H1 (cell line): Measurements from ENCODE around the gene SLX4. TPM values are rescaled to one million over a fixed set of nuclear protein-coding genes. Genes with fewer than 3 reads are reported as not detected.

Source experiments
- CTCF ChIA-PET: fragments of 300-600 bp; sonication (Branson Sonifier 250); formaldehyde crosslinking; loops from one replicate; lab custom pipeline; 2021; ENCODE audit not compliant: partially characterized antibody; lab: Charles Lee
- POLR2A ChIA-PET: fragments of 300-600 bp; sonication (Branson Sonifier 250); formaldehyde crosslinking; loops from one replicate; lab custom pipeline; 2021; ENCODE audit warnings: inconsistent platforms; ENCODE audit not compliant: partially characterized antibody; lab: Charles Lee
- DNase-seq, 2 experiments: peaks; one replicate each; pipeline versions ENCODE4 v3.0.0 to v3.0.0-alpha.2; 2010 to 2022; ENCODE audit warnings: low spot score in 2 of 2, low read depth in 1 of 2, mixed read lengths in 1 of 2
- FAIRE-seq: peaks from 2 replicates; lab custom pipeline; 2011; peaks lifted over from hg19 to GRCh38; lab: Jason Lieb, UNC
- H2AFZ ChIP-seq: 2 replicates; pipeline ENCODE4 v1.8.1; 2012; ENCODE audit warnings: low read length, inconsistent platforms
- H2AK5ac ChIP-seq: 2 replicates; pipeline ENCODE4 v1.6.1; 2013; ENCODE audit warnings: low read depth, low read length
- H2BK120ac ChIP-seq: replicated peaks from 2 replicates; pipeline ENCODE3; 2013; ENCODE audit warnings: low read depth, low read length, inconsistent platforms
- H2BK12ac ChIP-seq: 2 replicates; pipeline ENCODE4 v1.6.1; 2013; ENCODE audit warnings: low read depth, low read length
- H2BK15ac ChIP-seq: 2 replicates; pipeline ENCODE4 v1.6.1; 2013; ENCODE audit warnings: low read length
- H2BK20ac ChIP-seq: 2 replicates; pipeline ENCODE4 v1.6.1; 2013; ENCODE audit warnings: low read length
- H2BK5ac ChIP-seq: 2 replicates; pipeline ENCODE4 v1.6.1; 2013; ENCODE audit warnings: low read depth, low read length
- H3K14ac ChIP-seq: 2 replicates; pipeline ENCODE4 v1.6.1; 2013; ENCODE audit warnings: inconsistent platforms; ENCODE audit not compliant: insufficient read length
- H3K18ac ChIP-seq: 2 replicates; pipeline ENCODE4 v1.6.1; 2013; ENCODE audit warnings: low read length; ENCODE audit errors: extremely low read depth
- H3K23ac ChIP-seq: 2 replicates; pipeline ENCODE4 v1.6.1; 2013; ENCODE audit warnings: inconsistent platforms; ENCODE audit not compliant: insufficient read length
- H3K23me2 ChIP-seq: 2 replicates; pipeline ENCODE4 v1.6.1; 2013; ENCODE audit warnings: low read depth, low read length
- H3K27ac ChIP-seq: 2 replicates; pipeline ENCODE4 v1.6.1; 2011; ENCODE audit warnings: low read depth, low read length, inconsistent platforms
- H3K27me3 ChIP-seq, 4 experiments: replicated peaks in 1 of 4; 1 replicate in 1 of 4; 2 replicates in 3 of 4; pipeline versions ENCODE4 v1.6.1 to v1.8.1; 2011 to 2013; ENCODE audit warnings: low read length in 3 of 4, mild to moderate bottlenecking in 3 of 4, inconsistent platforms in 2 of 4, mixed read lengths in 2 of 4, moderate library complexity in 1 of 4; ENCODE audit not compliant: control insufficient read depth in 3 of 4, insufficient read depth in 3 of 4; ENCODE audit errors: extremely low read depth in 1 of 4
- H3K36me3 ChIP-seq, 4 experiments: 2 replicates each; pipeline versions ENCODE4 v1.6.1 to v1.8.1; 2011 to 2013; ENCODE audit warnings: mild to moderate bottlenecking in 4 of 4, low read length in 3 of 4, moderate library complexity in 2 of 4, control low read depth in 1 of 4, inconsistent platforms in 1 of 4; ENCODE audit not compliant: insufficient read depth in 4 of 4, control insufficient read depth in 2 of 4
- H3K4ac ChIP-seq: replicated peaks from 2 replicates; pipeline ENCODE3; 2013; ENCODE audit warnings: low read length, low read depth, mixed read lengths, inconsistent platforms; ENCODE audit not compliant: insufficient read length
- H3K4me1 ChIP-seq, 4 experiments: replicated peaks in 1 of 4; 1 replicate in 1 of 4; 2 replicates in 3 of 4; pipeline versions ENCODE4 v1.6.1 to v1.8.1; 2011 to 2013; ENCODE audit warnings: low read length in 3 of 4, inconsistent platforms in 2 of 4, mixed read lengths in 1 of 4; ENCODE audit not compliant: insufficient read depth in 4 of 4, control insufficient read depth in 3 of 4
- H3K4me2 ChIP-seq, 2 experiments: 2 replicates each; pipeline versions ENCODE4 v1.6.1 to v1.8.1; 2011 to 2013; ENCODE audit warnings: low read depth in 2 of 2, low read length in 2 of 2, control low read depth in 1 of 2, inconsistent platforms in 1 of 2, mild to moderate bottlenecking in 1 of 2; ENCODE audit not compliant: insufficient read depth in 1 of 2
- H3K4me3 ChIP-seq, 4 experiments: fragments of 200-600, 300-600 bp in 1 of 4; sonication (generic), shearing (Covaris generic), sonication (Bioruptor Twin) in 1 of 4; 2 replicates each; pipeline versions ENCODE4 v1.5.1 to v1.8.1; 2011 to 2016; ENCODE audit warnings: low read length in 4 of 4, low read depth in 3 of 4, control low read depth in 2 of 4, inconsistent platforms in 2 of 4, mild to moderate bottlenecking in 2 of 4, mixed read lengths in 1 of 4, moderate library complexity in 1 of 4; ENCODE audit not compliant: insufficient read depth in 2 of 4; ENCODE audit errors: extremely low read depth in 1 of 4
- H3K56ac ChIP-seq: replicated peaks from 2 replicates; pipeline ENCODE3; 2013; ENCODE audit warnings: low read depth, mild to moderate bottlenecking, mixed read lengths, low read length, inconsistent platforms; ENCODE audit not compliant: insufficient read length
- H3K79me1 ChIP-seq: 2 replicates; pipeline ENCODE4 v1.6.1; 2013; ENCODE audit warnings: low read depth, low read length, control low read depth
- H3K79me2 ChIP-seq, 2 experiments: 2 replicates each; pipeline versions ENCODE4 v1.6.1 to v1.8.1; 2012 to 2013; ENCODE audit warnings: low read length in 2 of 2, mild to moderate bottlenecking in 2 of 2, inconsistent platforms in 1 of 2; ENCODE audit not compliant: insufficient read depth in 2 of 2, control insufficient read depth in 1 of 2
- H3K9ac ChIP-seq, 4 experiments: replicated peaks in 1 of 4; 1 replicate in 1 of 4; 2 replicates in 3 of 4; pipeline versions ENCODE4 v1.6.1 to v1.8.1; 2011 to 2013; ENCODE audit warnings: low read depth in 3 of 4, low read length in 3 of 4, control low read depth in 2 of 4, mild to moderate bottlenecking in 2 of 4, moderate library complexity in 2 of 4, inconsistent platforms in 1 of 4; ENCODE audit errors: extremely low read depth in 1 of 4
- H3K9me3 ChIP-seq, 2 experiments: 2 replicates each; pipeline versions ENCODE4 v1.6.1 to v1.8.1; 2012 to 2013; ENCODE audit warnings: mild to moderate bottlenecking in 2 of 2, moderate library complexity in 2 of 2, control low read depth in 1 of 2, inconsistent platforms in 1 of 2, low read depth in 1 of 2, low read length in 1 of 2, mixed read lengths in 1 of 2; ENCODE audit not compliant: insufficient read depth in 2 of 2
- H4K20me1 ChIP-seq, 2 experiments: replicated peaks in 1 of 2; 2 replicates each; pipeline versions ENCODE3 to v1.8.1; 2011 to 2013; ENCODE audit warnings: inconsistent platforms in 2 of 2, low read length in 2 of 2, mild to moderate bottlenecking in 1 of 2; ENCODE audit not compliant: insufficient read depth in 2 of 2, control insufficient read depth in 1 of 2
- H4K5ac ChIP-seq: 2 replicates; pipeline ENCODE4 v1.6.1; 2013; ENCODE audit warnings: low read length, low read depth, mixed read lengths, inconsistent platforms; ENCODE audit not compliant: insufficient read length
- H4K8ac ChIP-seq: 2 replicates; pipeline ENCODE4 v1.8.0; 2013; ENCODE audit warnings: mild to moderate bottlenecking, moderate library complexity, low read length, inconsistent platforms; ENCODE audit not compliant: insufficient read depth; ENCODE audit errors: extremely low read depth
- H4K91ac ChIP-seq: replicated peaks from 2 replicates; pipeline ENCODE3; 2013; ENCODE audit warnings: low read length, mixed read lengths, inconsistent platforms; ENCODE audit not compliant: insufficient read length
- RBBP5 ChIP-seq: IDR thresholded peaks from 2 replicates; pipeline ENCODE4 v1.7.1; 2012; ENCODE audit warnings: low read depth, mild to moderate bottlenecking, inconsistent platforms, low read length, moderate library complexity, borderline replicate concordance
- SP1 ChIP-seq: IDR thresholded peaks from 2 replicates; pipeline ENCODE4 v1.6.1; 2011; ENCODE audit warnings: low read depth, low read length
- TCF12 ChIP-seq: IDR thresholded peaks from 2 replicates; pipeline ENCODE4 v1.6.1; 2011; ENCODE audit warnings: low read depth, mild to moderate bottlenecking, low read length
- WGBS, 2 experiments: shearing (Covaris generic) in 1 of 2; methylation state at CpG; one replicate each; pipeline versions ENCODE4 v1.1.6 to v1.1.7; 2013 to 2015; ENCODE audit warnings: low lambda C conversion rate in 2 of 2, mixed read lengths in 2 of 2, inconsistent platforms in 1 of 2, low coverage in 1 of 2, missing lambda C conversion rate in 1 of 2; ENCODE audit not compliant: insufficient replicate concordance in 2 of 2, insufficient coverage in 1 of 2, insufficient read length in 1 of 2; ENCODE audit errors: extremely low coverage in 1 of 2, missing lambda C conversion rate in 1 of 2; 5-methylcytosine and 5-hydroxymethylcytosine counted together
- polyA plus RNA-seq, 7 experiments: library from polyadenylated mRNA; depleted of rRNA in 3 of 7; stranded (reverse) in 5 of 7; unstranded in 2 of 7; fragments of >200 nt in 5 of 7; fragments of 200-250 nt in 2 of 7; gene quantifications; 1 replicate in 5 of 7; 2 replicates in 1 of 7; 4 replicates in 1 of 7; pipeline versions ENCODE4 v1.2.1 to v1.2.3, GENCODE V29; 2011 to 2013; ENCODE audit warnings: missing spikeins in 2 of 7, mixed read lengths in 2 of 7
- total RNA-seq: library from RNA; stranded (reverse); fragmentation: NEBNext Ultra II Directional; extraction: Animal tissue kit (Norgen Biotek cat#: 25700); gene quantifications from 2 replicates; pipeline ENCODE4 v1.2.1, GENCODE V29; 2021

Gene SLX4
- total and polyA plus RNA-seq, 2 of the 8 experiments (the other 6 are each of a cell fraction or from before 2014, with no cell fraction given) = 4.4 to 11.4 TPM

GRCh38 chr16:3564889-3565141 lies 46.6 kb downstream of the SLX4 start:
- Histone ChIP-seq H3K27ac (no peak overlapping the region), H4K5ac (no peak overlapping the region), H3K23me2 (no peaks in the 10 kb centered on the region), H3K56ac (no peak overlapping the region), H3K79me1 (no peaks in the 10 kb centered on the region), H2BK12ac (no peak overlapping the region), H3K79me2 (no peaks in the 10 kb centered on the region), H3K14ac (no peak overlapping the region), H3K18ac (no peak overlapping the region), H4K91ac (no peak overlapping the region), H3K4ac (no peak overlapping the region), H3K9me3 (no peaks in the 10 kb centered on the region), H2AFZ (no peak overlapping the region), H2BK120ac (no peak overlapping the region), H3K9ac (no peak overlapping the region), H3K27me3 (no peaks in the 10 kb centered on the region), H2BK15ac (no peak overlapping the region), H4K20me1 (no peaks in the 10 kb centered on the region), H2BK5ac (no peak overlapping the region), H3K4me3 (no peak overlapping the region), H3K4me1 (peaks cover 0 to 4% (median 2%) of the 10 kb centered on the region in 4 experiments; a peak in 2 of 7 replicates), H2BK20ac (no peak overlapping the region), H3K23ac (no peak overlapping the region), H3K4me2 (no peak overlapping the region), H3K36me3 (no peaks in the 10 kb centered on the region), H4K8ac (no peak overlapping the region; the same call in 1 of the 2 replicates), H2AK5ac (no peak overlapping the region)
- ChIA-PET CTCF (interaction anchor here (0.6 kb wide), 1 partner anchor 247 kb away, joined by 3 read pairs; no protein-coding TSS in a partner anchor), POLR2A (interaction anchor here (0.6 kb wide), 1 partner anchor 19 kb away, joined by 3 read pairs; no protein-coding TSS in a partner anchor)
- DNase-seq = no peak
- 85% methylated on average over 8 of the region's 9 CpGs; no CpG with 5 or more reads in 1 of the 2 experiments for WGBS, 2 experiments
- no peak for FAIRE-seq
- no peak for TF ChIP-seq SP1
- TF ChIP-seq RBBP5 = no peak
- no peak for TF ChIP-seq TCF12
